C4-2B (cell line): ENCODE results near the gene FAF1.

Experiments
- H3K27ac ChIP-seq: fragments of 450-650 bp; 2 replicates; pipeline ENCODE4 v1.5.1; 2017
- ZFX ChIP-seq: fragments of 450-650 bp; IDR thresholded peaks from 2 replicates; pipeline ENCODE4 v1.6.1; 2017
- TF ChIP-seq, protein P1 (sequence below): fragments of 450-650 bp; conservative IDR thresholded peaks from 2 replicates; pipeline ENCODE4 v1.5.1; 2017; ENCODE audit warnings: mild to moderate bottlenecking

Gene FAF1

DNA sequence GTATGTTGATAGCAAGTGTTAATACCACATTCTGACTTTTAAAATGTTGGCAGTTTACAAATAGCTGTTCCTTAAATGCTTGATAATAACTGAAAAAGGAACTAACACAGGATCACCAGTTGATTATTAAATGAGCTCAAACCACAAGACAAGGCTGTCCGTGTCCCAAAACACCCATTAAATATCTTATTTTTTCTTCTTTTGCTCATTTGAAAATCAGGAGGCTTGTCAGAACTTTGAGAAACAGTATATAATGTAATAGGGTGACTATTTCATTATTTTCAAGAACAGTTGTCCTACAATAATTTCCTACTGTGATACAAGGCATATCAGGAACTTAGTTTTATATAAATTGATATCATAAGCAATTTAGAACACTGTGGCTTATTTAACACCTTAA lies 12.7 kb upstream of the FAF1 start:
- TF ChIP-seq ZFX: no peak
- TF ChIP-seq, protein P1, sequence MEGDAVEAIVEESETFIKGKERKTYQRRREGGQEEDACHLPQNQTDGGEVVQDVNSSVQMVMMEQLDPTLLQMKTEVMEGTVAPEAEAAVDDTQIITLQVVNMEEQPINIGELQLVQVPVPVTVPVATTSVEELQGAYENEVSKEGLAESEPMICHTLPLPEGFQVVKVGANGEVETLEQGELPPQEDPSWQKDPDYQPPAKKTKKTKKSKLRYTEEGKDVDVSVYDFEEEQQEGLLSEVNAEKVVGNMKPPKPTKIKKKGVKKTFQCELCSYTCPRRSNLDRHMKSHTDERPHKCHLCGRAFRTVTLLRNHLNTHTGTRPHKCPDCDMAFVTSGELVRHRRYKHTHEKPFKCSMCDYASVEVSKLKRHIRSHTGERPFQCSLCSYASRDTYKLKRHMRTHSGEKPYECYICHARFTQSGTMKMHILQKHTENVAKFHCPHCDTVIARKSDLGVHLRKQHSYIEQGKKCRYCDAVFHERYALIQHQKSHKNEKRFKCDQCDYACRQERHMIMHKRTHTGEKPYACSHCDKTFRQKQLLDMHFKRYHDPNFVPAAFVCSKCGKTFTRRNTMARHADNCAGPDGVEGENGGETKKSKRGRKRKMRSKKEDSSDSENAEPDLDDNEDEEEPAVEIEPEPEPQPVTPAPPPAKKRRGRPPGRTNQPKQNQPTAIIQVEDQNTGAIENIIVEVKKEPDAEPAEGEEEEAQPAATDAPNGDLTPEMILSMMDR: no peak
- H3K27ac ChIP-seq: no peak overlapping the region

- TF ChIP-seq, protein P1: no peak
- TF ChIP-seq ZFX: no peak
- H3K27ac ChIP-seq: no peak overlapping the region
These were observed 11.8 kb upstream of the FAF1 start for GRCh38 chr1:50971748-50972305.

DNA sequence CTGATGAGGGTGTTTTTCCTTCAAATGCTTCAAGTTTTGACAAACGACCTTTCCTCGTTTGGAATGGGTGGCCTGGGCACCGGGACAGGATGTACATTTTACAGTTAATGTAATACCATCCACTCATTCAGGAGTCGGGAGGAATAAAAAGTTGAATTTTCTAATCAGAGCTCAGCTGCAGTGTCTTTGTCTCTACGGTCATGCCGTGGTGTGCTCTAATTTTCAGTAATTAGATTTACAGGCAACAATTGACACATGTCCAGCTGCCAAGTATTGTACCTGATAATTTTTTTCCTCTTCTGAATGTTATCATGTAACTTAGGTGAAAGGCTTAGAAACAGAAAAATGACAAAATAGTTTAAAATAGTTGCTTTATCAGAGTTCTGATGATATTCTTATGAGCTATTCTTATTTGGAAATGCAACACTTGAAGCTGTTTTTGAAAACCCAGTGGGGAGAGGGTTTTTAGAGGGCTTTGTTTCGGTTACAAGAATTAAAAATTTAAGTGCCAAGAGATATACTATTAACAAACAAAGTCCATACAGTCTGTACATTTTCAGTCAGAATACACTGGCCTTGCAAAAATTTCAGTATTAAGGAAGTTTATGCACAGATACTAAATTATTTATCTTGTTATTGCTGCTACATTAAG lies 11.0 kb upstream of the FAF1 start:
- H3K27ac ChIP-seq: no peak overlapping the region
- TF ChIP-seq, protein P1: no peak
- no peak for TF ChIP-seq ZFX

GRCh38 chr1:50970509-50970887 lies 10.4 kb upstream of the FAF1 start:
- H3K27ac ChIP-seq: peak overlapping the region; percentile 87; the same call in 1 of the 2 replicates
- TF ChIP-seq, protein P1: no peak
- TF ChIP-seq ZFX: no peak

- TF ChIP-seq, protein P1: peak; percentile 22
- TF ChIP-seq ZFX: no peak
- peak within 1 kb of the TSS; percentile 87 for H3K27ac ChIP-seq
These were observed 9.8 kb upstream of the FAF1 start, which contains the start of gene CDKN2C for GRCh38 chr1:50969611-50970508. TSS of gene CDKN2C (plus strand) at chr1:50970245. CDS start at chr1:50970369, 124 bp downstream.

- peak overlapping the region; percentile 87 for H3K27ac ChIP-seq
- peak; percentile 61 for TF ChIP-seq ZFX
- TF ChIP-seq, protein P1: no peak
These were observed 8.9 kb upstream of the FAF1 start for GRCh38 chr1:50968821-50969610.
